Stimulated activated naive CD8-positive, alpha-beta T cell treated with anti-CD3 and anti-CD28 coated beads, Interleukin-15, Interleukin-2, amounts not matched to agents 100 ng/mL and 50 ng/mL, for 24 hours (primary cell): Measurements from ENCODE around the gene OR2A5.

Experiments
- H3K27ac Mint-ChIP-seq: one replicate; pipeline ENCODE4 v1.8.0; 2021; ENCODE audit warnings: mild to moderate bottlenecking, mixed read lengths
- H3K27me3 Mint-ChIP-seq: one replicate; pipeline ENCODE4 v1.8.0; 2021; ENCODE audit warnings: mixed read lengths
- H3K36me3 Mint-ChIP-seq: one replicate; pipeline ENCODE4 v1.8.0; 2021; ENCODE audit warnings: low read depth, mixed read lengths
- H3K4me1 Mint-ChIP-seq: one replicate; pipeline ENCODE4 v1.8.0; 2021; ENCODE audit warnings: low read depth, mixed read lengths
- H3K4me3 Mint-ChIP-seq: one replicate; pipeline ENCODE4 v1.8.0; 2021; ENCODE audit warnings: mild to moderate bottlenecking, mixed read lengths
- H3K9me3 Mint-ChIP-seq: one replicate; pipeline ENCODE4 v1.8.0; 2021; ENCODE audit warnings: mixed read lengths

The OR2A5 gene

GRCh38 chr7:144063710-144064109 is 15.0 kb downstream of the OR2A5 start:
- H3K4me1 Mint-ChIP-seq: no peaks in the 10 kb centered on the region
- no peaks in the 10 kb centered on the region for H3K36me3 Mint-ChIP-seq
- peaks cover 4% of the 10 kb centered on the region for H3K9me3 Mint-ChIP-seq
- H3K27me3 Mint-ChIP-seq: peaks cover 17% of the 10 kb centered on the region
- no peak overlapping the region for H3K27ac Mint-ChIP-seq
- H3K4me3 Mint-ChIP-seq: no peak overlapping the region

GRCh38 chr7:144069511-144069910 is 20.8 kb downstream of the OR2A5 start, which contains the start of gene OR2A25:
TSS of gene OR2A25 (plus strand) at chr7:144069811. CDS start at chr7:144074220, 4,409 bp downstream.
- Mint-ChIP-seq H3K4me1 (no peaks in the 10 kb centered on the region), H3K9me3 (peaks cover 4% of the 10 kb centered on the region), H3K27me3 (peaks cover 18% of the 10 kb centered on the region), H3K4me3 (no peak within 1 kb of the TSS), H3K36me3 (no peaks in the 10 kb centered on the region), H3K27ac (no peak within 1 kb of the TSS)

GRCh38 chr7:144069953-144070352 is 21.2 kb downstream of the OR2A5 start:
- H3K27me3 Mint-ChIP-seq: peaks cover 19% of the 10 kb centered on the region

GRCh38 chr7:144074374-144074773 is 25.6 kb downstream of the OR2A5 start:
- no peaks in the 10 kb centered on the region for H3K4me1 Mint-ChIP-seq
- H3K4me3 Mint-ChIP-seq: no peak overlapping the region
- H3K36me3 Mint-ChIP-seq: no peaks in the 10 kb centered on the region
- peaks cover 17% of the 10 kb centered on the region for H3K27me3 Mint-ChIP-seq
- H3K27ac Mint-ChIP-seq: no peak overlapping the region
- no peaks in the 10 kb centered on the region for H3K9me3 Mint-ChIP-seq

More at GRCh38 chr7:144069953-144070352, 21.2 kb downstream of the OR2A5 start:
- H3K36me3 Mint-ChIP-seq: no peaks in the 10 kb centered on the region
- peaks cover 4% of the 10 kb centered on the region for H3K9me3 Mint-ChIP-seq
- H3K4me1 Mint-ChIP-seq: no peaks in the 10 kb centered on the region
- H3K27ac Mint-ChIP-seq: no peak overlapping the region
- H3K4me3 Mint-ChIP-seq: no peak overlapping the region

GRCh38 chr7:144085978-144086377 is 37.2 kb downstream of the OR2A5 start, which contains the start of gene OR2A12:
TSS of gene OR2A12 (plus strand) at chr7:144086278. CDS start at chr7:144095108, 8,830 bp downstream.
- Mint-ChIP-seq H3K9me3 (no peaks in the 10 kb centered on the region), H3K4me1 (no peaks in the 10 kb centered on the region), H3K27me3 (peaks cover 5% of the 10 kb centered on the region), H3K4me3 (no peak within 1 kb of the TSS), H3K36me3 (no peaks in the 10 kb centered on the region), H3K27ac (no peak within 1 kb of the TSS)

GRCh38 chr7:144086730-144087129 is 38.0 kb downstream of the OR2A5 start:
- Mint-ChIP-seq H3K9me3 (no peaks in the 10 kb centered on the region), H3K27me3 (peaks cover 5% of the 10 kb centered on the region), H3K36me3 (no peaks in the 10 kb centered on the region), H3K4me1 (no peaks in the 10 kb centered on the region), H3K4me3 (no peak overlapping the region), H3K27ac (no peak overlapping the region)

- H3K4me1 Mint-ChIP-seq: no peaks in the 10 kb centered on the region
- no peak overlapping the region for H3K4me3 Mint-ChIP-seq
- H3K27me3 Mint-ChIP-seq: peaks cover 5% of the 10 kb centered on the region
- no peaks in the 10 kb centered on the region for H3K9me3 Mint-ChIP-seq
- H3K36me3 Mint-ChIP-seq: no peaks in the 10 kb centered on the region
- no peak overlapping the region for H3K27ac Mint-ChIP-seq
These were observed 38.5 kb downstream of the OR2A5 start for GRCh38 chr7:144087230-144087629.

- H3K9me3 Mint-ChIP-seq: peaks cover 8% of the 10 kb centered on the region
- no peak overlapping the region for H3K27ac Mint-ChIP-seq
- no peak overlapping the region for H3K4me3 Mint-ChIP-seq
- H3K27me3 Mint-ChIP-seq: peaks cover 5% of the 10 kb centered on the region
- no peaks in the 10 kb centered on the region for H3K4me1 Mint-ChIP-seq
- no peaks in the 10 kb centered on the region for H3K36me3 Mint-ChIP-seq
These were observed 41.9 kb downstream of the OR2A5 start for GRCh38 chr7:144090667-144091066.

GRCh38 chr7:144098776-144099175 is 50.0 kb downstream of the OR2A5 start:
- no peaks in the 10 kb centered on the region for H3K9me3 Mint-ChIP-seq
- peaks cover 15% of the 10 kb centered on the region for H3K27me3 Mint-ChIP-seq
- no peaks in the 10 kb centered on the region for H3K4me1 Mint-ChIP-seq
- H3K4me3 Mint-ChIP-seq: no peak overlapping the region
- H3K36me3 Mint-ChIP-seq: no peaks in the 10 kb centered on the region
- H3K27ac Mint-ChIP-seq: no peak overlapping the region

GRCh38 chr7:144100607-144101006 is 51.9 kb downstream of the OR2A5 start:
- no peaks in the 10 kb centered on the region for H3K36me3 Mint-ChIP-seq
- H3K4me3 Mint-ChIP-seq: no peak overlapping the region
- H3K9me3 Mint-ChIP-seq: no peaks in the 10 kb centered on the region
- H3K27me3 Mint-ChIP-seq: peaks cover 19% of the 10 kb centered on the region
- H3K27ac Mint-ChIP-seq: no peak overlapping the region
- H3K4me1 Mint-ChIP-seq: no peaks in the 10 kb centered on the region

- no peak overlapping the region for H3K4me3 Mint-ChIP-seq
- no peaks in the 10 kb centered on the region for H3K4me1 Mint-ChIP-seq
- H3K27ac Mint-ChIP-seq: no peak overlapping the region
- H3K36me3 Mint-ChIP-seq: no peaks in the 10 kb centered on the region
- H3K9me3 Mint-ChIP-seq: no peaks in the 10 kb centered on the region
- H3K27me3 Mint-ChIP-seq: peaks cover 14% of the 10 kb centered on the region
These were observed 53.3 kb downstream of the OR2A5 start for GRCh38 chr7:144102041-144102440.

GRCh38 chr7:144105211-144105610 is 56.5 kb downstream of the OR2A5 start:
- H3K4me1 Mint-ChIP-seq: no peaks in the 10 kb centered on the region
- no peak overlapping the region for H3K27ac Mint-ChIP-seq
- H3K9me3 Mint-ChIP-seq: no peaks in the 10 kb centered on the region
- no peaks in the 10 kb centered on the region for H3K36me3 Mint-ChIP-seq
- H3K4me3 Mint-ChIP-seq: no peak overlapping the region
- H3K27me3 Mint-ChIP-seq: peaks cover 4% of the 10 kb centered on the region
